Cortex of kidney (tissue), 1 donor: Measurements from ENCODE around the gene ZNF76.

Source experiments
- DNase-seq: peaks from one replicate; lab custom pipeline; 2025; lab: John Stamatoyannopoulos, UW

The ZNF76 gene

GRCh38 chr6:35267897-35268296, 8.4 kb downstream of the ZNF76 start:
- DNase-seq, result no peak

DNA sequence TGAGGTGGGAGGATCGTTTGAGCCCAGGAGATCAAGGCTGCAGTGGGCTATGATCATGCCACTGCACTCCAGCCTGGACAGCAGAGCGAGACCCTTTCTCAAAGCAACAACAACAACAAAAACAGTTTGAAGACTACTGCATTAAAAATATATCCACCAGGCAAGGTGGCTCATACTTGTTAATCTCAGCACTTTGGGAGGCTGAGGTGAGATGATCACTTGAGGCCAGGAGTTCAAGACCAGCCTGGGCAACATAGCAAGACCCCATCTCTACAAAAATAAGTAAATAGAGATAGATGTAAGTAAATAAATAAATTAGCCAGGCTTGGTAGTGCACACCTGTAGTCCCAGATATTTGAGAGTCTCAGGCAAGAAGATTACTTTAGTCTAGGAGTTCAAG, 12.5 kb downstream of the ZNF76 start:
- DNase-seq, result no peak

- no peak for DNase-seq
Measured at GRCh38 chr6:35273822-35274559, 14.5 kb downstream of the ZNF76 start.

DNA sequence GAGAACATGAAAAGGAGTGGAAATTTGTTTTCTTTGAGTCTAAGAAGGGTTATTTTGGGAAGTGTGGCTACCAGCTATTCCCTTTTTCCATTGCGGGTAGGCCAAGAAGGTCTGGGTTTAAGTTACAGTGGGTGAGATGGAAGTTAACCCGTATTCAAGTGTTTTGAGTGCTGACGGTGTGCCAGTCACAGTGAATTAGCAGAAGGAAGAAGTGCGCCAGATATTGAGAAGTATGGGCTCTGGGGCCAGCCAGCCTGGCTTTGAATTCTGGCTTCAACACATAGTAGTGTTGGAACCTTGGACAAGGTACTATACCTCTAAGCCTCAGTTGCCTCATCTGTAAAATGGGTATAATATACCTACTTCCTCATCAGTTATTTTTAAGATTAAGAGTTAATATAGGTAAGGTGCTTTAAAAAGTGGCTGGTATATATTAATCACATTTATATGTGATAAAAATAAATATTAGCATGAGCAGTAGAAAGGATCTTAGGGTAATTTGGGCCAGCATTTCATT, 16.3 kb downstream of the ZNF76 start:
- DNase-seq, result no peak

DNA sequence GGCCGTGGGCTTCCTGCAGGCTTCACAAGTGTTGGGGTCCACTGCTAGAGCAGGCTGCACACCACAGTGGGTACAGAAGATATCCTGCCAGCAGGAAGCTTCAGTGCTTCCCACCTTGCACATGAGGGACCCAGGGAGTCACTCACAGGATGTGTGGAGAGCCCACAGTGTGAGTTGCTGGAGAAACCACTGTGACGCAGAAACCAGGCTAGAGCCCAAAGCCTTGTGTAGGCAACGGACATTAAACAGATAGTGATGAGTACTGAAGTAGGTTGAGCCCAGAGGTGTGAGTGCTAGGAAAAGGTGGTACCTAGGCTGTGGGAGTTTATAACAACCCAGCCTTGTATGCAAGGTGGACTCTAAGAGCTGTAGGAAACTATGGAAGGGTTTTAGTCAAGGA, 19.2 kb downstream of the ZNF76 start:
- no peak for DNase-seq

DNA sequence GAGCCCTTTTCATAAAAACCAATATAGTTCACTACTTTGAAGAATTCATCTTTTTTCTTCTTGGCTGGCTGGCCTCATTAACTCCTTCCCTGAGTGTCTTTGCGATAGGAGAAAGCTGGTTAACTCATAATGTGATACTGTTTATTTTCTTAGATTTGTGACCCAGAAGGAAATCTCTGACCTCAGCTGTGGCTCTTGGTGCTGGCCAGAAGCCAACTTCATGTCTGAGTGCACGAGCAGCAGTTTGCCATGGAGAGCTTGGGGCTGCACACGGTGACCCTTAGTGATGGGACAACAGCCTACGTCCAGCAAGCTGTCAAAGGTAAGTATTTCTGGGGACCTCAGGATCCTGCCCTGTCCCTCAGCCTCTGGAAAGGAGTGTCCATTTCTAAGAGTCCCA, 21.4 kb downstream of the ZNF76 start:
- no peak for DNase-seq

DNA sequence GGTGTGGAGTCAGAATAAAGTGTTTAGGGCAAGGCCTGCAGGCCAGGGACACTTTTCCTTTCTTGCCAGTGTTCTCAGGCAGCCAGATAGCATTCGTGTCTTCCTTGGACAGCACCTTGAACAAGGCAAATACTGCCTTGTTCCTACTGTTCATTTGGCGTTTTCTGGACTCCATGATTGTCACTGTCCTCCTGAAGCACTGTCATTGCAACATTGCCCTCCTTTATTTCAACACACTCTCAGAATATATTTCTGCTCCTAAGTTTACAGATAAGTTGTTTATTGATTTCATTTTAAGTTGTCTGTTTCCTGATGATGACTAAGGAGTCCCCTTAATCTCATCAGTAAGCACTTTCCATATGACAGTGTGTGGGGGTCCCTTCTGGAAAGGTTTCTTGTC, 22.9 kb downstream of the ZNF76 start:
- no peak for DNase-seq

GRCh38 chr6:35283361-35283760, 23.8 kb downstream of the ZNF76 start:
- no peak for DNase-seq

DNA sequence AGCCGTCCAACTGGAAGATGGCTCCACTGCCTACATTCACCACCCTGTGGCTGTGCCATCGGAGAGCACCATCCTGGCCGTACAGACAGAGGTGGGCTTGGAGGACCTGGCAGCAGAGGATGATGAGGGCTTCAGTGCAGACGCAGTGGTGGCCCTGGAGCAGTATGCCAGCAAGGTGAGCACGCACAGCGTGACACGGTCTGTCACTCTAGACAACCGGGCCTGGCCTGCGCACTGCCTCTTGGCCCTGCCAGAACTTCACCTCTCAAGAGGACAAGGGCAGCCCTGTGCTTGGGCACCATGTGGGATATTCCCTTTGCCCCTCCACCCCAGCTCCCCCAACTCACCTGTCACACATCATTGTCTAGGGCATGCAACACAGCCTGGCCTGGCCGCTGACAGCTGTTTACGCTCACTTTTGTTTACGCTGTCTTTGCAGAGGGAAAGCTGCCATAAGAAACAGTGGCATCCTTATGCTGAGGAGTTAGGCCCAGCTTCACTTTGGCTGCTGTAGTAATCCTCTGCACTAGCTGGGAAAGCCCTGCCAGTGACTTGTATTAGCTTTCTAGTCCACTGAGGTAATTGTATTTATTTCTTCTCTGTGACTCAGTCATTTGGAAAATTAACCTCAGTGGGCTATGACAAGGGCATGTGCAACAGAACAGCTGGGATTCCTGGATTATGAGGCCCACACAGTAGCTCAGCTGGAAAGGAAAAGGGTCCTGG, 28.3 kb downstream of the ZNF76 start:
- no peak for DNase-seq

GRCh38 chr6:35288834-35289233, 29.3 kb downstream of the ZNF76 start:
- DNase-seq, result no peak

DNA sequence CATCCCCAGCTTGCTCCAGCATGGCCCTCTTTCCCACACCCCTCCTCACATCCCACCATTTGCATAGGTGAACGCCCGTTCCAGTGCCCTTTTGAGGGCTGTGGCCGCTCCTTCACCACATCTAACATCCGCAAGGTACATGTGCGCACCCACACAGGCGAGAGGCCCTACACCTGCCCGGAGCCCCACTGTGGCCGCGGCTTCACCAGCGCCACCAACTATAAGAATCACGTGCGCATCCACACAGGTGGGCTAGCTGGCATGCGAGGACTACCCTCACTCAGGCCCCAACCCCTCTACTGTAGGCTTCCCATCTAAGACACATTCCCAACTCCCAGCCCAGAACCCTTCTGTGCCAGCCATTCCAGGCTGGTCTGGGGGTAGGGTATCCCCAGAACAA, 32.0 kb downstream of the ZNF76 start:
- no peak for DNase-seq

GRCh38 chr6:35292494-35292893, 33.0 kb downstream of the ZNF76 start:
- no peak for DNase-seq

DNA sequence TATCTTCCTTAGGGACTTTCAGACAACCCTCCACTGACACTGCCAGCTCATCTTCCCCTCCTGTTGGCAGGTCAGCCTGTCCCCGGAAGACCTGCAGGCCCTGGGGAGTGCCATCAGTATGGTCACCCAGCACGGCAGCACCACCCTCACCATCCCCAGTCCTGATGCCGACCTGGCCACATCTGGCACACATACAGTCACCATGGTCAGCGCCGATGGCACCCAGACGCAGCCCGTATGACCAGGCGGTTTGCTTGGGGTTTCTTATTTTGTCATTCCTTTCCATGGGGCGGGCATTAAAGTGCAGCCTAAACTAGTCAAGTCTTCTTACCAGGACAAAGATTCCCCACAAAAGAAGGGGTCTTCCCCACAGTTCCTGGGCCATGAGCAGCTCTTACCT, 34.1 kb downstream of the ZNF76 start:
- no peak for DNase-seq

GRCh38 chr6:35294308-35294945, 34.9 kb downstream of the ZNF76 start:
- no peak for DNase-seq

- no peak for DNase-seq
Measured at GRCh38 chr6:35295036-35295435, 35.5 kb downstream of the ZNF76 start.

GRCh38 chr6:35295521-35296315, 36.2 kb downstream of the ZNF76 start:
- DNase-seq, result no peak

DNA sequence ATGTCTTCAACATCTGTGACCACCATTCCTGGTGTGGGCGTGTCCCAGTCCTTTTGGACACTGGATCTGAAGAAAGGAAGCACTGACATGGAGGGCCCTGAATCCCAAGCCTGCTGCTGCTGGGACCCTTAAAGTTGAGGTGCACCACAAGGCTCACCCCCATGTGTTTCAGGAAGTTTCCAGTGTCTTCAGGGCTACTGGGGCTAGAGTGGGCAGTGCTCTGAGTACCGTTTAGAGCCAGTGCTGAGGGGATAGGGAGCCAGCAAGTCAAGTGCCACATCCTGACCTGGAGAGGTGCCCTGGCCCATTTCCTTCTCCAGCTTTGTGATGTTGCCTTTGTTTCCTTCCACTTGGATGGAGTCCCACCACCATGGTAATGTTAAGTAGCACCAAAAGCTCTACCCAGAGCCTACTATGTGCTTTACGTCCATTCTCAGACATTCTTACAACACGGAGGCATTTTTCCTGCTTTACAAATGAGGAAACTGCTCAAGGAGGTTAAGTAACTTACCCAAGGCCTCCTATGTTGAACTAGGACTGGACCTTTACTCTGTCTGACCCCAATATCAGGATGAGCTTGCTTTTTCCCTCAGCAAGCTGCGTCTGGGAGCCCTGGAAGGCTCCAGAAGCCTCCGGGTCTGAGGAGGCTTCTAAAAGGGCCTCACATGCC, 37.5 kb downstream of the ZNF76 start:
- DNase-seq, result no peak

- no peak for DNase-seq
Measured at GRCh38 chr6:35297601-35298481, 38.3 kb downstream of the ZNF76 start, which contains the start of gene DEF6. TSS of gene DEF6 (plus strand) at chr6:35297818. CDS start at chr6:35297857, 39 bp downstream.

GRCh38 chr6:35298625-35299140, 39.1 kb downstream of the ZNF76 start:
- no peak for DNase-seq

GRCh38 chr6:35299674-35300073, 40.1 kb downstream of the ZNF76 start:
- DNase-seq, result no peak
